ENCODE results near the gene PADI6.

GRCh38 chr1:17355898-17356297 lies 16.1 kb upstream of the PADI6 start:
- TF ChIP-seq, protein P1, sequence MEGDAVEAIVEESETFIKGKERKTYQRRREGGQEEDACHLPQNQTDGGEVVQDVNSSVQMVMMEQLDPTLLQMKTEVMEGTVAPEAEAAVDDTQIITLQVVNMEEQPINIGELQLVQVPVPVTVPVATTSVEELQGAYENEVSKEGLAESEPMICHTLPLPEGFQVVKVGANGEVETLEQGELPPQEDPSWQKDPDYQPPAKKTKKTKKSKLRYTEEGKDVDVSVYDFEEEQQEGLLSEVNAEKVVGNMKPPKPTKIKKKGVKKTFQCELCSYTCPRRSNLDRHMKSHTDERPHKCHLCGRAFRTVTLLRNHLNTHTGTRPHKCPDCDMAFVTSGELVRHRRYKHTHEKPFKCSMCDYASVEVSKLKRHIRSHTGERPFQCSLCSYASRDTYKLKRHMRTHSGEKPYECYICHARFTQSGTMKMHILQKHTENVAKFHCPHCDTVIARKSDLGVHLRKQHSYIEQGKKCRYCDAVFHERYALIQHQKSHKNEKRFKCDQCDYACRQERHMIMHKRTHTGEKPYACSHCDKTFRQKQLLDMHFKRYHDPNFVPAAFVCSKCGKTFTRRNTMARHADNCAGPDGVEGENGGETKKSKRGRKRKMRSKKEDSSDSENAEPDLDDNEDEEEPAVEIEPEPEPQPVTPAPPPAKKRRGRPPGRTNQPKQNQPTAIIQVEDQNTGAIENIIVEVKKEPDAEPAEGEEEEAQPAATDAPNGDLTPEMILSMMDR (IDR thresholded peaks at IDR 0.05; ENCODE audit: low read depth, low read length): no peak
- TF ChIP-seq, protein P2, sequence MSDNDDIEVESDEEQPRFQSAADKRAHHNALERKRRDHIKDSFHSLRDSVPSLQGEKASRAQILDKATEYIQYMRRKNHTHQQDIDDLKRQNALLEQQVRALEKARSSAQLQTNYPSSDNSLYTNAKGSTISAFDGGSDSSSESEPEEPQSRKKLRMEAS (IDR thresholded peaks at IDR 0.05; ENCODE audit: low read depth, low read length): no peak
- TF ChIP-seq MYC (IDR thresholded peaks at IDR 0.05; ENCODE audit: low read depth, low read length): no peak

All from NB4 (cell line).